Body of pancreas (tissue), 4 donors: ENCODE data around the gene MACF1.
"Not testable (repeated sequence)": the region's sequence is repeated elsewhere in the genome, so short reads cannot be mapped to it uniquely, and the experiment has no call there.

ENCODE experiments used
- POLR2A ChIP-seq, 3 donors: fragments of 450-650 bp; IDR thresholded peaks; one replicate each; pipeline ENCODE4 v1.6.1; 2016; ENCODE audit warnings: antibody characterized with exemption in 3 of 3, mild to moderate bottlenecking in 2 of 3
- TF ChIP-seq, protein P1 (sequence below), 7 experiments: fragments of 450-650 bp in 4 of 7; fragments of 200-600 bp in 3 of 7; sonication (generic) in 3 of 7; IDR thresholded peaks; one replicate each; pipeline ENCODE4 v1.5.1; 2016 to 2019; ENCODE audit warnings: antibody characterized with exemption in 7 of 7

DNA sequence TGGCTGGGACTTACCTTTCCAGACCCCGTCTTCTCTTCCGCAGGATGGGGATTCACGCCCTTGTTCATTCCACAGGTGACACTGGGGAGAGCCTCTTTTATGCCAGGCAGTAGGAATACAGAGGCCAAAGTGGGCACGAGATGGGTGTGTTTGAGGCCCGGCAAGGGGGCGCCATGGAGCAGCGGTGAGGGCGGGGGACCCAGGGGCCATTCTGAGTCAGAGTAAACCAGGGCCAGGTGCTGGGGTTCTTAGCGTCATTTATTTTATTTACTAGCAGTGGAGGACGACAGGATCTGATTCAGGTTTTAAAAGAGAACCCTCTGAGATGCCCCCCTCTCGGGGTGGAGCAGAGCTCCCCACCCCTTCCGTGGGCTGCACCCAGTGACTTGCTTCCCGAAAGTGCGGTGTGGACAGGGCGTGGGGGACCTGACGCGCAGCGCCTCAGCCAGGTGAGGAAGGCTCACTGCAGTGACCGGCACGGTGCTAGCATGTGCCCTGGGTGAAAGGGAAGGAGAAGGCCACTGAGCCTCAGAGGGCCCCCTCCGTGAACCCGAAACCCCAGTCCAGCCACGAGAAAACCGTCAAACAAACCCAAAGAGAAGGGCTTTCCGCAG, 307.8 kb downstream of the MACF1 start:
- TF ChIP-seq, protein P1, sequence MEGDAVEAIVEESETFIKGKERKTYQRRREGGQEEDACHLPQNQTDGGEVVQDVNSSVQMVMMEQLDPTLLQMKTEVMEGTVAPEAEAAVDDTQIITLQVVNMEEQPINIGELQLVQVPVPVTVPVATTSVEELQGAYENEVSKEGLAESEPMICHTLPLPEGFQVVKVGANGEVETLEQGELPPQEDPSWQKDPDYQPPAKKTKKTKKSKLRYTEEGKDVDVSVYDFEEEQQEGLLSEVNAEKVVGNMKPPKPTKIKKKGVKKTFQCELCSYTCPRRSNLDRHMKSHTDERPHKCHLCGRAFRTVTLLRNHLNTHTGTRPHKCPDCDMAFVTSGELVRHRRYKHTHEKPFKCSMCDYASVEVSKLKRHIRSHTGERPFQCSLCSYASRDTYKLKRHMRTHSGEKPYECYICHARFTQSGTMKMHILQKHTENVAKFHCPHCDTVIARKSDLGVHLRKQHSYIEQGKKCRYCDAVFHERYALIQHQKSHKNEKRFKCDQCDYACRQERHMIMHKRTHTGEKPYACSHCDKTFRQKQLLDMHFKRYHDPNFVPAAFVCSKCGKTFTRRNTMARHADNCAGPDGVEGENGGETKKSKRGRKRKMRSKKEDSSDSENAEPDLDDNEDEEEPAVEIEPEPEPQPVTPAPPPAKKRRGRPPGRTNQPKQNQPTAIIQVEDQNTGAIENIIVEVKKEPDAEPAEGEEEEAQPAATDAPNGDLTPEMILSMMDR (IDR thresholded peaks at IDR 0.05) = not testable (repeated sequence)
- not testable (repeated sequence) for TF ChIP-seq POLR2A (IDR thresholded peaks at IDR 0.05)
